Progenitor cell of endocrine pancreas (in vitro differentiated cells): ENCODE results near the gene USP15. TPM values are rescaled to one million over a fixed set of nuclear protein-coding genes. Genes with fewer than 3 reads are reported as not detected.

Experiments used
- DNase-seq: peaks from one replicate; pipeline ENCODE4 v3.0.0; 2021; ENCODE audit warnings: low spot score; ENCODE audit not compliant: unreplicated experiment
- H3K27ac Mint-ChIP-seq: 2 replicates; pipeline ENCODE4 v1.8.0; 2021; ENCODE audit warnings: mild to moderate bottlenecking, moderate library complexity, mixed read lengths
- H3K27me3 Mint-ChIP-seq: 2 replicates; pipeline ENCODE4 v1.8.0; 2021; ENCODE audit warnings: mixed read lengths
- H3K36me3 Mint-ChIP-seq: 2 replicates; pipeline ENCODE4 v1.8.0; 2022; ENCODE audit warnings: mixed read lengths; ENCODE audit not compliant: insufficient read depth
- H3K4me1 Mint-ChIP-seq: 2 replicates; pipeline ENCODE4 v1.8.0; 2021; ENCODE audit warnings: low read depth, mixed read lengths
- H3K4me3 Mint-ChIP-seq: 2 replicates; pipeline ENCODE4 v1.8.0; 2021; ENCODE audit warnings: low read depth, mild to moderate bottlenecking, moderate library complexity, mixed read lengths
- H3K9me3 Mint-ChIP-seq: 2 replicates; pipeline ENCODE4 v1.8.0; 2021; ENCODE audit warnings: low read depth, mixed read lengths
- total RNA-seq: library from RNA; stranded (reverse); gene quantifications from 2 replicates; pipeline ENCODE4 v1.2.1, GENCODE V29; 2021
- TF ChIP-seq, protein P1 (sequence below): fragments of 200-600 bp; sonication (generic); IDR thresholded peaks from one replicate; pipeline ENCODE4 v1.5.0; 2021; ENCODE audit warnings: antibody characterized with exemption, mild to moderate bottlenecking; ENCODE audit not compliant: unreplicated experiment

Gene USP15
- total RNA-seq, 1 donor from 2014 or later, result 43.3 TPM

DNA sequence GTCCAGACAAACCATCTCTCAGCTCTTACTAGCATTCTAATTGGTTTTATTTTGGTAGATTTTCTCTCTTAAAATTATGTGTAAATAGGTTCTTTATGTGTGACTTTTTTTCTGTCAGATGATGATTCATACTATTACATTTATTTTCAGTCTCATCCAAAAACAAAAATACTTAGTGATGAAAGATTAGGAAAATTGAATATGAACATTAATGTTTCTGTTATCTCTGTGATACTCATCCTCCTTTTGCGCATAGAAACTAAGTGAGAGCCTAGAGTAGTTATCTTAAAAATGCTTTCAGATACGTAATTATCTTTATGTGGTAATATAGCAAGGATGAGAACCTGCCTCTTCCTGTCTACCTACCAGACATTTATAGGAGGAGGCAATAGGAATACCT is 122.3 kb downstream of the USP15 start:
- TF ChIP-seq, protein P1, sequence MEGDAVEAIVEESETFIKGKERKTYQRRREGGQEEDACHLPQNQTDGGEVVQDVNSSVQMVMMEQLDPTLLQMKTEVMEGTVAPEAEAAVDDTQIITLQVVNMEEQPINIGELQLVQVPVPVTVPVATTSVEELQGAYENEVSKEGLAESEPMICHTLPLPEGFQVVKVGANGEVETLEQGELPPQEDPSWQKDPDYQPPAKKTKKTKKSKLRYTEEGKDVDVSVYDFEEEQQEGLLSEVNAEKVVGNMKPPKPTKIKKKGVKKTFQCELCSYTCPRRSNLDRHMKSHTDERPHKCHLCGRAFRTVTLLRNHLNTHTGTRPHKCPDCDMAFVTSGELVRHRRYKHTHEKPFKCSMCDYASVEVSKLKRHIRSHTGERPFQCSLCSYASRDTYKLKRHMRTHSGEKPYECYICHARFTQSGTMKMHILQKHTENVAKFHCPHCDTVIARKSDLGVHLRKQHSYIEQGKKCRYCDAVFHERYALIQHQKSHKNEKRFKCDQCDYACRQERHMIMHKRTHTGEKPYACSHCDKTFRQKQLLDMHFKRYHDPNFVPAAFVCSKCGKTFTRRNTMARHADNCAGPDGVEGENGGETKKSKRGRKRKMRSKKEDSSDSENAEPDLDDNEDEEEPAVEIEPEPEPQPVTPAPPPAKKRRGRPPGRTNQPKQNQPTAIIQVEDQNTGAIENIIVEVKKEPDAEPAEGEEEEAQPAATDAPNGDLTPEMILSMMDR, result no peak
- no peak overlapping the region for H3K27ac Mint-ChIP-seq
- peaks cover 2% of the 10 kb centered on the region for H3K36me3 Mint-ChIP-seq

DNA sequence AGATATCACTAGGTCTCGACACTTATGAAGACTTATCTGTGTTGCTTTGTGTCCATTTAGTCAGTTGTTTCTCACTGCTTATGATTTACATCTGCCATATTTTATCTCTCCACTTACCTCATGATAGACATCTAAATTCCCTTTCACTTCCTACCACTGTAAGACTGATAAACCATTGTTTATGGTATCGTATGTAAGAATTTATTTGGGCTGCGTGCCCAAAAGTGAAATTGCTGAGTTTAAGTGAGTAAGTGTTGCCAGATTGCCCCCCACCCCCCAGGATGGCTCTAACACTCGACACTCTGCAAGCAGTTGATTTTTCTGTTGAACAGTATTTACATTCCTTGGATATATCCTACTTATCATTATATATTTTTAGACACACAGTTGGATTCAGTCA is 136.5 kb downstream of the USP15 start:
- no peaks in the 10 kb centered on the region for H3K27me3 Mint-ChIP-seq
- H3K36me3 Mint-ChIP-seq, result peaks cover 23% of the 10 kb centered on the region
- DNase-seq, result no peak
- no peak overlapping the region for H3K4me3 Mint-ChIP-seq
- no peaks in the 10 kb centered on the region for H3K4me1 Mint-ChIP-seq
- TF ChIP-seq, protein P1, result no peak
- no peak overlapping the region for H3K27ac Mint-ChIP-seq
- no peaks in the 10 kb centered on the region for H3K9me3 Mint-ChIP-seq

More for the DNA sequence above, 122.3 kb downstream of the USP15 start:
- no peak for DNase-seq
- Mint-ChIP-seq H3K4me3 (no peak overlapping the region), H3K9me3 (no peaks in the 10 kb centered on the region), H3K4me1 (no peaks in the 10 kb centered on the region), H3K27me3 (no peaks in the 10 kb centered on the region)

DNA sequence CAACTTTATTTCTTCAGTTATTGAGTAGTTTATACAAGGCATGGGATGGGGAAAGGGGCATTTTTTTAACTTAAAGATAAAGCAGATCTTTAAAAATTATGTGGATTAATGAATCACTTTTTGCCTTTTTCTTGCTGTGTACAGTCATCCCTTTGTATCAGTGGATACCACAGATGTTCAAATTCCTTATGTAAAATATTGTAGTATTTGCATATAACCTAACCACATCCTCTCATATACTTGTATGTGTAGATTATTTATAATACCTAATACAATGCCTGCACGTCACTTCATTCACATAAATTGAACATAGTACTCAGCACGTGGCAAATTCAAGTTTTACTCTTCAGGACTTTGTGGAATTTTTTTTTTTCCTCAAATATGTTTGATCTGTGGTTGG is 139.9 kb downstream of the USP15 start:
- Mint-ChIP-seq H3K36me3 (peaks cover 22% of the 10 kb centered on the region), H3K4me3 (no peak overlapping the region), H3K4me1 (no peaks in the 10 kb centered on the region), H3K27me3 (no peaks in the 10 kb centered on the region), H3K27ac (no peak overlapping the region), H3K9me3 (no peaks in the 10 kb centered on the region)
- no peak for DNase-seq
- TF ChIP-seq, protein P1, result no peak

DNA sequence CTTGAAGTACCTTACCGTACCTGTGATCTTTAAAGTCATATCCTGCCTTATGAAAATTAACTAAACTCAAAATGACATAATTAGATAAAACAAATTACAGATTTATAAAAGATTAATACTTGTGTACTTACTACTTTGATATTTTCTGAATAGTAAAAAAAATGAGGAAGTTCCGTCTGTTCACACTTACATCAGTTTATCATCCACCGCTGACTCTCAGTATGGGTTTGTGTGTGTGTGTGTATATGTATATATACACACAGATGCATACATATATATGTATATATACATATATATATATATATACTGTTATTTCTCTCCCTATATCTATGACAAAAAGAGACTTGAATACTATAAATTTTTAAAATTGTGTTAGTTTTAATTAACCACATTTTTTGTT is 141.4 kb downstream of the USP15 start:
- Mint-ChIP-seq H3K4me1 (no peaks in the 10 kb centered on the region), H3K4me3 (no peak overlapping the region), H3K36me3 (peaks cover 19% of the 10 kb centered on the region), H3K9me3 (no peaks in the 10 kb centered on the region), H3K27ac (no peak overlapping the region), H3K27me3 (no peaks in the 10 kb centered on the region)
- DNase-seq, result no peak
- TF ChIP-seq, protein P1, result no peak

DNA sequence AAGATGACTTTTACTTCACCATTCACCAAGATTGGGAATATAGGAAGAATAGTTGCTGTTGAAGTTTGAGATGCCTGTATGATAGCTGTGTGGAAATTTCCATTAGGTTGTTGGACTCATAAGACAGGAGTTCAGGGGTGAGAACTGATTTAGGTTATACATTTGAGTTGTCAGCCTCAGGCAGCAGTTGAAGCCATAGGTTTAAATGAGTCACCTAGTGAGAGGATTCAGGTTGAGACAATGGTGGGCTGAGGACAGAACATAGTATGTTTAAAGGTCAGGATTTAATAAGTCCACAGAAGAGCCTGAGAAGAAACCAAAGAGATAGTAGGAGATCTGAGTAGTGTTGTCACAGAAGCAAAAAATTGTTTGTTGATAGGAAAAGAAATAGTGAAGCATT is 142.8 kb downstream of the USP15 start:
- Mint-ChIP-seq H3K36me3 (peaks cover 16% of the 10 kb centered on the region), H3K27ac (no peak overlapping the region), H3K27me3 (no peaks in the 10 kb centered on the region), H3K4me3 (no peak overlapping the region), H3K4me1 (no peaks in the 10 kb centered on the region), H3K9me3 (no peaks in the 10 kb centered on the region)
- no peak for DNase-seq
- TF ChIP-seq, protein P1, result no peak
